ENCODE results near the gene CHMP4A.
A peak's percentile ranks its signal among the peaks of the same experiment; 100 is the strongest.

The CHMP4A gene

DNA sequence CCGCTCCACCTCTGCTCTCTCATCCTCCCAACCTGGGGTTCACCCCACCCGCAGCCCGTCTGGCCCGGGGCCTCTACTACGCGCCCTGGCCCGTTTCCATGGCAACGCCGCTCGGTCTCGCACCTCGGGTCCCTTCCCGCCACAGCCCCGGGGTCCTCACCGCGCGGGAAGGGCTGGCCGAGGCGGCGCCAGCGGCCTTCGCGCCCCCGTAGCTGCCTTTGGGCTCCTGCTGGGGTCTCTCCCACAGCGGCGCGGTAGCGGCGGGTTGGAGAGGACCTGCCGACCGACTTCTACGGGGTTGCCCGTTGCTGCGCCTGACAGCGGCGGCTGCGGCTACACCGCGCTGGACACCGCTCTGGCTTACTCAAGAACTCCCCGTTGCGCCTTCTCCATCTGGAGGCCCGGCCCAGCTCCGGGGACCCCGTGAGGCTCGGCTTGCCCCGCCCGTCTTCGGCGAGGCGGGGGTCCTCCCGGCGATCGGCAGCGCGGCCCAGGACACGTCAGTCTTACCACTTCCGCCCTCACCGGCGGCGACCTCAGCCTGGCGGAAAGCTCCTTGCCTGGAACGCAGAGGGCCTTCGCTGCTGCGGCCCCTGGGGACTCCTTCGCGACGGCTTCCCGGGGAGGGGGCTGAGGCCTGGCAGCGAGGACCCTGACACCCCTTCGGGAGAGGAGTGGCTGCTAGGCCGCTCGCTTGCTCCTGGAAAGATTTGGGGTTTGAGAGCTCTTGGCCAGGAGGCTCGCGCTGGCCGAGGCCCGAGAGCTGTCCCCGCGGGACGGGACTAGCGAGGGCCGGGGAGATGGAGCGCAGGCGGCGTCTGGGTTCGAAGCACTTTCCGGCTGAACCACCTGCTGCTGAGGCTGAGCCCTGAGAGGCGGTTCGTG lies 17.9 kb downstream of the CHMP4A start, which contains the start of gene TM9SF1:
Gene TM9SF1 (minus strand): TSS at position 256 of the 885 bp plus-strand sequence. CDS start 422 bp downstream, outside the sequence.
- peak; percentile 83 for DNase-seq (ENCODE audit: low read depth)

DNA sequence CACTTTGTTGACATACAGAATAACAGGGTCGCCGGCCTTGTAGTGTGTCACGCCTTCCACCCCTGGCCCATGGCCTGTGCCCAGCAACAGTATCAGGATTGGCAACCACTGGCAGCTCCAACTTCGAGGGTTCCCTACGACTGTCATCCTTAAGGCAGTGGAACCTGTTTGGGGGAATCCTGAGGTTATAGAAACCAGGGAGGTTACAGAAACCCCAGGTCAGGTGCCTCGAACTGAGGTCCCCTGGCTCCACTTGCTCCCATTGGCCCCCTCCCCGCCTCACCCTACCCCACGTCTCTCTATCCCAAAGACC lies 18.5 kb downstream of the CHMP4A start:
- no peak for DNase-seq (ENCODE audit: low read depth)

DNA sequence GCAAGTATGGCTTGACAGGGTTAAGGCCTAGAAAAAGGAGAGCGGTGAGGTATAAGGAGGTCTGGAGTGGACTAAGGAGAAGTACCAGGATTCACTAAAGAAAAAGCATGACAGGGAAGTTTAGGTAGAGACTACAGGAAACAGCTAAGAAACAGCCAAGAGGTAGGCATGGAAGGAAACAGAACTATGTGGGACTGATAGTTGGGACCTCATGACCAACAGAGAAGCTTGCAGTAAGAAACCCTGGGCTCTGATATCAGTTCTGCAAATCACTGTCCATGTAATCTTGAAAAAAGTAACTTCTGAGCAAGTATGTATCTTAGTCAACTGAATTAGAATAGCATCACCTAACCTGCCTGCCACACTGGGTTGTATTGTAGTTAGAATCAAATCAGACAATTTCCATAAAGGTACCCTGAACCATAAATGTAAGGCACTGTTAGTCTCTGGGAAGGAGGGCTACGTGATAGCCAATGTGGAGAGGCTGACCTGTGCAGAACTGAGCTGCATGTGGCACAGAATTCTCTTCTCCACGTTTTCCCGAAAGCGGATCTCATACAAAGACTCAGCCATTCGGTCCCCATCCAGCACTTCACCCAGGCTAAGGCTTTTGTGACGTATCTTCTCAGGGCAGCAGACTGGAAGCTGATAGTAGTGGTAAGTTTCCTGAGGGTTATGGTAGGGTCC lies 19.0 kb downstream of the CHMP4A start:
- DNase-seq (ENCODE audit: low read depth), result no peak

DNA sequence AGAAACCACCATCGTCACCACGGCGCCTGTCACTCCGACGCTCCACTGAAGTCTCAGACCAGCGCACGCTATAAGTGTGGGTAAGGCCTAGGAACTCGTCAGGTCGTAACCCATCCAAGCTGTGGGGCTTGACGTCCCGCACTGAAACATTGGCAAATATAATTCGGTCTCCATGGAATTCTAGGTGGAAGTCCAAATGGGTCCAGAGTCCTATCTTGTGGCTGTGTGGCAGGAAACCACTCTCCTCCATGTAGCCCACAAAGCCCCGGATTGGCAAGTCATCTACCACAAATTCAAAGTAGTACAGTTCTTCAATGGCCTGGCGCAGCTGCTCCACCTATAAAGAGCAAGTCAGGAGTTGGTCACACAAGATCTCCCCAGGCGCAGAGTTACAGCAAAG lies 20.4 kb downstream of the CHMP4A start:
- DNase-seq (ENCODE audit: low read depth), result no peak

- no peak for DNase-seq (ENCODE audit: low read depth)
Measured at GRCh38 chr14:24190416-24190815, 22.9 kb downstream of the CHMP4A start.

DNA sequence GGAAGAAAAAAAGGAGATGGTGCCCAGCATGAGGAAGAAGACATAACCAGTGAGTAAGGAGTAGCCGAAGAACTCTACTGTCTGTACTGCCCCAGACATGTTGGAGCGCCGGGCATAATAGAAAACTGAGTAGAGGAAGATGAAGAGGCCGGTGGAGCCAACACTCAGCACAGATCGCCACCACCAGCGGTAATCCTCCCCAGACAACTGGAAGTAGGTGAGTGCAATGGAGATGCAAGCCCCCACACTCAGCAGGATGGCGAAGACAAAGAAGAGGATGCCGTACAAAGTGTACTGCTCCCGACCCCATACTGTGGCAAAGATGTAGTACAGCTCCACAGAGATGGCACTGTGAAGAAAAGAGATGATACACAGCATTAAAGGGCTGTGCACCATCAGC lies 23.8 kb downstream of the CHMP4A start:
- no peak for DNase-seq (ENCODE audit: low read depth)

GRCh38 chr14:24189059-24189375 lies 24.3 kb downstream of the CHMP4A start:
- DNase-seq (ENCODE audit: low read depth), result no peak

GRCh38 chr14:24188251-24189058 lies 24.8 kb downstream of the CHMP4A start, which contains the start of gene IPO4:
IPO4 (minus strand) TSS chr14:24188816; CDS start chr14:24188787, 29 bp downstream.
- DNase-seq (ENCODE audit: low read depth), result peak; percentile 95

GRCh38 chr14:24187539-24187915 lies 25.8 kb downstream of the CHMP4A start:
- no peak for DNase-seq (ENCODE audit: low read depth)

GRCh38 chr14:24186831-24187538 lies 26.3 kb downstream of the CHMP4A start:
- DNase-seq (ENCODE audit: low read depth), result no peak

DNA sequence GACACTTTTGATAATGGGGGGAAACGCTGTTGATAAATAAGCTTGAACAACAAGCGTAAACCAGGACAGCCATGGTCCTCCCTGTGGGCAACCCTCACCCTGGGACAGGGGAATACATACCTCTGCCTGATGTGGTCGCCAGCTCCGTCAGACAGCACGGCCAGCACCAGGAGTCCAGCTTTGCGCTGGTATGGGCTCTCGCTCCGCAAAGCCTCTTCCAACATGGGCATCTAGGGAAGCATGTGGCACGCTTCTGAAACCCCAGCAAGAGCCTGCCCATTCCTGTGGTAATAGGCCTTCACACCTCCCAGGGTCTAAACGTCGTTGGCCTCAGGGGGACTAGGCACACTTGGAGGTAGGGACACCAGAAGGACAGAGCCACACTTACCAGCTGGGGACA lies 27.5 kb downstream of the CHMP4A start:
- DNase-seq (ENCODE audit: low read depth), result no peak

- no peak for DNase-seq (ENCODE audit: low read depth)
Measured at GRCh38 chr14:24185026-24185425, 28.3 kb downstream of the CHMP4A start.

DNA sequence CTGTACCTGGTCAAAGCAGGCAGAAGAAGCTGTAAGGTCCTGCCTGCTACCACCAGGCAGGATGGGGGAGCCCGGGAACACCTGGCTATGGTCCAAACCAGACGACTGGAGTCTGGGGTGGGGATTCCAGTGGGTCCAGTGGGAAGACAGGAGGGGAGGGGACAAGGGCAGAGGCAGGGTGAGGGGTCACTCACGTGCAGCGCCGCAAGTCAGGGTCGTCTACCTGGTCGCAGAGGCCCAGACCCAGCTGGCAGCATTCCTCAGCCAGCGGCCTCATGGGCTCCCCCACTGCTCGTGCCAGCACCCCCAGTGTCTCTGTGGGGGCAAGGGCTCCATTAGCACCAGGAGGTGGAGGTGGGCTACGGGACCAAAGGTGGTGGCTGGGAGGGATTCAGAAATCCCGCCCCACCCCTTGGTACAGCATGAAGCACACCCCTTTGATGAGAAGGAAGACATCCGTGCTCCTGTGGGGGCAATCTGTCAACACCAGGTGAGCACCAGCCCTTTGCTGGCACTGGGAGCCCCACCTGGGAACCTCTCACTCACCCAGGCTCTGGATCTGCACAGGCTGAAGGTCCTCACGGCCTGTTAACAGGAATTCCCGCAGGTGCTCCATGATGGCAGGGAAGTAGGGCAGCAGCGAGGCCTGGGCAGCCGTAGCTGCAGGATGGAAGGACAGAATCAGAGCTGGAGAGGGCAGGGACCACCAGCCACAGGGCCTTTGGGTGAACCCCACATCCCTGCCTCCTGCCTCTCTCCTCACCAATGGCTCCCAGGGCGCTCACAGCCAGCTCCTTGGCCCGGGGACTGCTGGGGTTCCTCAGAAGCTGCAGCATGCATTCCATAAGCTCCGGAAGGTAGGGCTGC lies 29.0 kb downstream of the CHMP4A start:
- no peak for DNase-seq (ENCODE audit: low read depth)

DNA sequence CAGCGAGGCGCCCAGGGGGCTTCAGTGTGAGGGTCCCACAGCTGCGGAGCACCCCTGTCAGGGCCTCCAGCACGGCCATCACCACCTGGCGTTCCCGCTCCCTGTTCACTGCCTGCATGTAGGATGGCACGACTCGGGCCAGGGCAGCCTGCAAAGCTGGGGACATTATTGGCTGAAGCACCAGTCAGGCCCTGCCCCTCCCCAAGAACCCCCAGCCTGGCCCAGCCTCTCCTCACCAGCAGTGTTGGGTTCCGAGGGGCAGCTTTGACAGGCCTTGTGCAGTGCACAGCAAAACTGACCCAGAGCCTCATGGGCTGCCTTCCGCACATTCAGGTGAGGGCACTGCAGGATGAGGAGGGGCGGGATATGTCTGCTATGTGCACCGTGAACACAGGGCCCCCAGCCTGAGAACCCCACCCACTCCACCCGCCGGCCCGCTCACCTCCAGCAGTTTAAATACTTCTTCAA lies 30.2 kb downstream of the CHMP4A start:
- DNase-seq (ENCODE audit: low read depth), result no peak

- no peak for DNase-seq (ENCODE audit: low read depth)
Measured at GRCh38 chr14:24182110-24182882, 31.0 kb downstream of the CHMP4A start.

GRCh38 chr14:24181371-24182077 lies 31.8 kb downstream of the CHMP4A start:
- no peak for DNase-seq (ENCODE audit: low read depth)

GRCh38 chr14:24179961-24180796 lies 33.1 kb downstream of the CHMP4A start:
- no peak for DNase-seq (ENCODE audit: low read depth)

GRCh38 chr14:24179294-24179960 lies 33.9 kb downstream of the CHMP4A start:
- DNase-seq (ENCODE audit: low read depth), result no peak
